Endothelial cell of umbilical vein (primary cell): ENCODE data around the gene CHERP. TPM values are rescaled to one million over a fixed set of nuclear protein-coding genes. Genes with fewer than 3 reads are reported as not detected.

Experiments
- BruUV-seq: library from RNA; stranded (reverse); fragments of 400-500 nt; replicated peaks from 2 replicates; lab custom pipeline; 2021; lab: Mats Ljungman, UMichigan
- CTCF ChIA-PET: fragments of 300-600, 350-600 bp; sonication (Branson Sonifier 250); formaldehyde crosslinking; loops from one replicate; lab custom pipeline; 2021; ENCODE audit warnings: antibody characterized with exemption, inconsistent platforms; lab: Charles Lee
- POLR2A ChIA-PET: fragments of 300-600, 350-600 bp; sonication (Branson Sonifier 250); formaldehyde crosslinking; loops from one replicate; lab custom pipeline; 2021; ENCODE audit warnings: antibody characterized with exemption, inconsistent platforms; lab: Charles Lee
- DNase-seq: peaks from one replicate; pipeline ENCODE4 v3.0.0-alpha.2; 2011; ENCODE audit warnings: low read depth, low spot score
- FAIRE-seq: peaks from 2 replicates; lab custom pipeline; 2011; peaks lifted over from hg19 to GRCh38; lab: Jason Lieb, UNC
- H2AFZ ChIP-seq: 2 replicates; pipeline ENCODE4 v1.6.0; 2012; ENCODE audit warnings: low read depth, low read length, control low read depth, inconsistent platforms
- H3K27ac ChIP-seq: 2 replicates; pipeline ENCODE4 v1.5.1; 2011; ENCODE audit warnings: low read depth, mild to moderate bottlenecking, control low read depth, low read length, moderate library complexity; ENCODE audit not compliant: insufficient read depth
- H3K27me3 ChIP-seq, 2 experiments: 2 replicates each; pipeline versions ENCODE4 v1.6.0 to v1.6.1; 2011; ENCODE audit warnings: low read length in 2 of 2, mixed read lengths in 1 of 2; ENCODE audit not compliant: control insufficient read depth in 2 of 2, insufficient read depth in 2 of 2
- H3K36me3 ChIP-seq, 2 experiments: 2 replicates in 1 of 2; 3 replicates in 1 of 2; pipeline ENCODE4 v1.5.1; 2011; ENCODE audit warnings: low read length in 2 of 2, mild to moderate bottlenecking in 1 of 2, moderate library complexity in 1 of 2; ENCODE audit not compliant: control insufficient read depth in 2 of 2, insufficient read depth in 2 of 2; ENCODE audit errors: extremely low read depth in 1 of 2
- H3K4me1 ChIP-seq: 3 replicates; pipeline ENCODE4 v1.5.1; 2011; ENCODE audit warnings: mild to moderate bottlenecking, low read length; ENCODE audit not compliant: control insufficient read depth, insufficient read depth; ENCODE audit errors: extremely low read depth
- H3K4me2 ChIP-seq: 2 replicates; pipeline ENCODE4 v1.6.1; 2011; ENCODE audit warnings: low read length, control low read depth, mixed read lengths; ENCODE audit not compliant: insufficient read depth
- H3K4me3 ChIP-seq, 3 experiments: fragments of 200-600 bp in 1 of 3; sonication (generic), shearing (Covaris generic) in 1 of 3; replicated peaks in 1 of 3; 2 replicates each; pipeline ENCODE4 v1.5.1; 2011 to 2016; ENCODE audit warnings: control low read depth in 3 of 3, low read length in 3 of 3, mild to moderate bottlenecking in 2 of 3, inconsistent platforms in 1 of 3, low read depth in 1 of 3, moderate library complexity in 1 of 3; ENCODE audit not compliant: insufficient read depth in 1 of 3
- H3K79me2 ChIP-seq: 2 replicates; pipeline ENCODE4 v1.6.0; 2012; ENCODE audit warnings: low read length, inconsistent platforms; ENCODE audit not compliant: control insufficient read depth, insufficient read depth
- H3K9ac ChIP-seq: replicated peaks from 2 replicates; pipeline ENCODE3; 2011; ENCODE audit warnings: low read length, control low read depth; ENCODE audit not compliant: insufficient read depth; ENCODE audit errors: extremely low read depth
- H3K9me1 ChIP-seq: replicated peaks from 3 replicates; pipeline ENCODE4 v1.6.0; 2011; ENCODE audit warnings: mild to moderate bottlenecking, low read length; ENCODE audit not compliant: control insufficient read depth, insufficient read depth; ENCODE audit errors: extremely low read depth
- H3K9me3 ChIP-seq: replicated peaks from 2 replicates; pipeline ENCODE4 v1.5.1; 2012; ENCODE audit warnings: low read length, inconsistent platforms; ENCODE audit not compliant: control insufficient read depth, insufficient read depth
- H4K20me1 ChIP-seq: replicated peaks from 2 replicates; pipeline ENCODE3; 2011; ENCODE audit warnings: mild to moderate bottlenecking, low read length; ENCODE audit not compliant: control insufficient read depth, insufficient read depth; ENCODE audit errors: extremely low read depth
- CTCF ChIP-seq, 2 donors: IDR thresholded peaks; 1 replicate in 1 of 2; 2 replicates in 1 of 2; pipeline ENCODE4 v1.5.1; 2011; ENCODE audit warnings: low read length in 2 of 2, mild to moderate bottlenecking in 2 of 2, moderate library complexity in 2 of 2, control low read depth in 1 of 2, inconsistent platforms in 1 of 2, low read depth in 1 of 2; ENCODE audit not compliant: insufficient read depth in 1 of 2; ENCODE audit errors: extremely low read depth in 1 of 2
- EZH2 ChIP-seq: IDR thresholded peaks from 2 replicates; pipeline ENCODE4 v1.6.1; 2012; ENCODE audit warnings: borderline replicate concordance, low read depth, mild to moderate bottlenecking, moderate library complexity, low read length, inconsistent platforms; ENCODE audit not compliant: severe bottlenecking
- FOS ChIP-seq: IDR thresholded peaks from 2 replicates; pipeline ENCODE4 v1.6.1; 2011; ENCODE audit warnings: mild to moderate bottlenecking, low read length, moderate library complexity, borderline replicate concordance; ENCODE audit not compliant: insufficient read depth
- GATA2 ChIP-seq: IDR thresholded peaks from 2 replicates; pipeline ENCODE4 v1.7.0; 2011; ENCODE audit warnings: low read depth, mild to moderate bottlenecking, moderate library complexity, mixed read lengths, low read length; ENCODE audit not compliant: insufficient read length, insufficient read depth
- JUN ChIP-seq: IDR thresholded peaks from 2 replicates; pipeline ENCODE4 v1.6.1; 2011; ENCODE audit warnings: borderline replicate concordance, low read depth; ENCODE audit not compliant: insufficient read length, insufficient read depth
- MAX ChIP-seq: IDR thresholded peaks from 2 replicates; pipeline ENCODE4 v1.6.1; 2011; ENCODE audit not compliant: insufficient read depth, insufficient read length
- MYC ChIP-seq: IDR thresholded peaks from one replicate; pipeline ENCODE4 v1.6.1; 2011; ENCODE audit warnings: mild to moderate bottlenecking, low read depth, low read length
- POLR2A ChIP-seq: IDR thresholded peaks from 2 replicates; pipeline ENCODE4 v1.6.1; 2012; ENCODE audit warnings: low read depth, mild to moderate bottlenecking, control low read depth, low read length
- POLR2AphosphoS5 ChIP-seq: IDR thresholded peaks from 2 replicates; pipeline ENCODE4 v1.6.1; 2012; ENCODE audit warnings: low read depth, mild to moderate bottlenecking, control low read depth, low read length, moderate library complexity; ENCODE audit not compliant: insufficient read depth
- dilution Hi-C: fragments of 300-500 bp; cut with MboI; formaldehyde crosslinking; loops from one replicate; pipeline ENCODE4 v1.15.0; 2019; ENCODE audit warnings: low sequenced_read_pairs; ENCODE audit not compliant: extremely low pct_ligation_motif_present
- intact Hi-C: fragments of 100-400 bp; cut with micrococcal nuclease; formaldehyde crosslinking; loops from one replicate; pipeline ENCODE4 v1.10.0; 2022
- polyA plus RNA-seq, 4 experiments: library from polyadenylated mRNA; depleted of rRNA in 3 of 4; stranded (reverse) in 3 of 4; unstranded in 1 of 4; fragments of >200 nt; gene quantifications; 2 replicates each; pipeline versions ENCODE4 v1.2.1 to v1.2.3, GENCODE V29; 2011 to 2012; ENCODE audit warnings: missing spikeins in 1 of 4
- total RNA-seq: library from RNA; stranded (reverse); gene quantifications from 2 replicates; pipeline ENCODE4 v1.2.3, GENCODE V29; 2021

CHERP gene
- total and polyA plus RNA-seq, 2 donors (not counting 3 experiments of a cell fraction or from before 2014, with no cell fraction given) = 8.9 to 53.9 TPM

- peaks cover 39% of the 10 kb centered on the region for H3K4me1 ChIP-seq
- intact Hi-C loops = no loop called here
- no peaks in the 10 kb centered on the region for H4K20me1 ChIP-seq
- no peak overlapping the region for H3K27ac ChIP-seq
- no peak for FAIRE-seq
- no TSS peak for BruUV-seq
- H2AFZ ChIP-seq = no peak overlapping the region
- H3K9me3 ChIP-seq = no peaks in the 10 kb centered on the region
- no peaks in the 10 kb centered on the region for H3K36me3 ChIP-seq
- TF ChIP-seq FOS (no peak), JUN (no peak), GATA2 (no peak), EZH2 (no peak), CTCF (IDR thresholded peaks at IDR 0.05; ENCODE audit: extremely low read depth in 1 of 2, insufficient read depth in 1 of 2, low read depth in 1 of 2, low read length in 2 of 2) (no peak), MYC (no peak), POLR2AphosphoS5 (no peak), POLR2A (no peak), MAX (no peak)
- no peak overlapping the region for H3K4me2 ChIP-seq
- no peaks in the 10 kb centered on the region for H3K27me3 ChIP-seq
- H3K4me3 ChIP-seq = no peak overlapping the region
- H3K9ac ChIP-seq = no peak overlapping the region
- CTCF ChIA-PET = interaction anchor here (0.5 to 2.4 kb wide), 10 partner anchors 10 to 103 kb away, joined by 3 to 10 read pairs (median 4); partner anchors contain the start of gene MED26
- DNase-seq = no peak
- H3K9me1 ChIP-seq = no peaks in the 10 kb centered on the region
- POLR2A ChIA-PET = interaction anchor here (0.5 to 0.9 kb wide), 2 partner anchors 40 to 139 kb away, joined by 3 read pairs; no protein-coding TSS in a partner anchor
- H3K79me2 ChIP-seq = peaks cover 81% of the 10 kb centered on the region
- dilution Hi-C loops = no loop called here
Observed at GRCh38 chr19:16586991-16587832, 45.0 kb upstream of the CHERP start.
